ENCODE measurements around the gene LRRIQ1.

LRRIQ1 gene

GRCh38 chr12:85283560-85283959 is 247.4 kb downstream of the LRRIQ1 start:
- no peak for DNase-seq

Data from activated CD8-positive, alpha-beta memory T cell treated with anti-CD3 and anti-CD28 coated beads, Interleukin-2, amount 50 U/mL, for 48 hours (primary cell).